HepG2 (cell line): ENCODE measurements around the gene ARPC1B. TPM values are rescaled to one million over a fixed set of nuclear protein-coding genes. Genes with fewer than 3 reads are reported as not detected.

ENCODE experiments used
- ATF4 ChIP-seq, 2 experiments: fragments of 450-650 bp in 1 of 2; sonication (generic) in 1 of 2; formaldehyde crosslinking; IDR thresholded peaks; 2 replicates each; pipeline versions ENCODE4 v1.5.0 to v1.8.0; 2020 to 2022; ENCODE audit warnings: mild to moderate bottlenecking in 1 of 2, missing genetic modification reagents in 1 of 2
- FOXA1 ChIP-seq, 2 experiments: fragments of 450-650 bp in 1 of 2; sonication (generic) in 1 of 2; formaldehyde crosslinking in 1 of 2; IDR thresholded peaks; 2 replicates each; pipeline versions ENCODE4 v1.4.0 to v1.6.1; 2016 to 2020; ENCODE audit warnings: missing genetic modification reagents in 1 of 2
- GPN1 ChIP-seq: sonication (generic); formaldehyde crosslinking; IDR thresholded peaks from 2 replicates; pipeline ENCODE4 v1.5.1; 2020; ENCODE audit warnings: missing genetic modification reagents, borderline replicate concordance
- HIC2 ChIP-seq: sonication (generic); formaldehyde crosslinking; IDR thresholded peaks from 2 replicates; pipeline ENCODE4 v1.9.0; 2022; ENCODE audit warnings: low read depth, missing genetic modification reagents
- MEIS2 ChIP-seq: sonication (generic); formaldehyde crosslinking; IDR thresholded peaks from 2 replicates; pipeline ENCODE4 v1.9.0; 2021; ENCODE audit warnings: mild to moderate bottlenecking, missing genetic modification reagents
- SRSF9 ChIP-seq: fragments of 200-400 bp; formaldehyde crosslinking; IDR thresholded peaks from 2 replicates; pipeline ENCODE4 v1.6.1; 2018; ENCODE audit warnings: borderline replicate concordance, mild to moderate bottlenecking, low read depth, low read length; ENCODE audit not compliant: insufficient read depth, poor library complexity, severe bottlenecking
- TGIF2 ChIP-seq: IDR thresholded peaks from 2 replicates; pipeline ENCODE4 v1.6.1; 2016; ENCODE audit warnings: control low read depth, missing compliant biosample characterization
- ZNF263 ChIP-seq: sonication (generic); formaldehyde crosslinking; IDR thresholded peaks from 2 replicates; pipeline ENCODE4 v1.4.0; 2020; ENCODE audit warnings: missing genetic modification reagents
- ZNF296 ChIP-seq: sonication (generic); formaldehyde crosslinking; conservative IDR thresholded peaks from 2 replicates; pipeline ENCODE4 v1.5.0; 2020; ENCODE audit warnings: mild to moderate bottlenecking, missing genetic modification reagents
- ZNF557 ChIP-seq: sonication (generic); formaldehyde crosslinking; IDR thresholded peaks from 2 replicates; pipeline ENCODE4 v1.4.0; 2020; ENCODE audit warnings: missing genetic modification reagents
- ZNF577 ChIP-seq: sonication (generic); formaldehyde crosslinking; IDR thresholded peaks from 2 replicates; pipeline ENCODE4 v1.4.0; 2020; ENCODE audit warnings: mild to moderate bottlenecking, low read depth, missing genetic modification reagents, borderline replicate concordance
- ZNF615 ChIP-seq: sonication (generic); formaldehyde crosslinking; IDR thresholded peaks from 2 replicates; pipeline ENCODE4 v1.5.0; 2020; ENCODE audit warnings: mild to moderate bottlenecking, missing genetic modification reagents, borderline replicate concordance
- ZNF740 ChIP-seq: sonication (generic); formaldehyde crosslinking; IDR thresholded peaks from 2 replicates; pipeline ENCODE4 v1.4.0; 2020; ENCODE audit warnings: missing genetic modification reagents
- polyA plus RNA-seq, 8 experiments: library from polyadenylated mRNA; depleted of rRNA in 3 of 8; stranded (reverse) in 7 of 8; unstranded in 1 of 8; fragments of >200 nt; fragmentation: Illumina TruSeq in 4 of 8; extraction: Trizol in 4 of 8; gene quantifications; 2 replicates each; pipeline versions ENCODE4 v1.2.1 to v1.2.3, GENCODE V29; 2011 to 2016; ENCODE audit warnings: low read depth in 4 of 8, missing spikeins in 1 of 8, mixed read lengths in 1 of 8; ENCODE audit not compliant: insufficient read depth in 1 of 8
- total RNA-seq, 5 experiments: library from RNA; depleted of rRNA; stranded (reverse); fragments of >200 nt; fragmentation: Illumina TruSeq; extraction: Trizol; gene quantifications; 2 replicates each; pipeline ENCODE4 v1.2.3, GENCODE V29; 2016; ENCODE audit warnings: low read depth in 1 of 5
- TF ChIP-seq, protein P1 (sequence below): sonication (generic); formaldehyde crosslinking; IDR thresholded peaks from 2 replicates; pipeline ENCODE4 v1.5.0; 2020; ENCODE audit warnings: mild to moderate bottlenecking, missing genetic modification reagents, borderline replicate concordance
- TF ChIP-seq, protein P2 (sequence below): sonication (generic); formaldehyde crosslinking; IDR thresholded peaks from 2 replicates; pipeline ENCODE4 v1.4.0; 2020; ENCODE audit warnings: missing genetic modification reagents

The ARPC1B gene
- total and polyA plus RNA-seq, 2 of the 13 experiments (the other 11 are each of a cell fraction or from before 2014, with no cell fraction given): 72.9 to 89.1 TPM

GRCh38 chr7:99375070-99375807 is 709 bp downstream of the ARPC1B start (continued):
- TF ChIP-seq GPN1 (CRISPR knock-in tag) (no peak), FOXA1 (IDR thresholded peaks at IDR 0.05) (no peak), FOXA1 (CRISPR knock-in tag; IDR thresholded peaks at IDR 0.05) (no peak), ZNF740 (CRISPR knock-in tag) (no peak), ZNF557 (CRISPR knock-in tag) (no peak), ATF4 (CRISPR knock-in tag; IDR thresholded peaks at IDR 0.05) (no peak), MEIS2 (CRISPR knock-in tag) (no peak), HIC2 (CRISPR knock-in tag) (peak; percentile 38), ZNF577 (CRISPR knock-in tag) (no peak), ZNF615 (no peak), ZNF263 (no peak), SRSF9 (no peak), ZNF296 (CRISPR knock-in tag) (no peak), TGIF2 (CRISPR knock-in tag) (no peak)
- TF ChIP-seq, protein P1, sequence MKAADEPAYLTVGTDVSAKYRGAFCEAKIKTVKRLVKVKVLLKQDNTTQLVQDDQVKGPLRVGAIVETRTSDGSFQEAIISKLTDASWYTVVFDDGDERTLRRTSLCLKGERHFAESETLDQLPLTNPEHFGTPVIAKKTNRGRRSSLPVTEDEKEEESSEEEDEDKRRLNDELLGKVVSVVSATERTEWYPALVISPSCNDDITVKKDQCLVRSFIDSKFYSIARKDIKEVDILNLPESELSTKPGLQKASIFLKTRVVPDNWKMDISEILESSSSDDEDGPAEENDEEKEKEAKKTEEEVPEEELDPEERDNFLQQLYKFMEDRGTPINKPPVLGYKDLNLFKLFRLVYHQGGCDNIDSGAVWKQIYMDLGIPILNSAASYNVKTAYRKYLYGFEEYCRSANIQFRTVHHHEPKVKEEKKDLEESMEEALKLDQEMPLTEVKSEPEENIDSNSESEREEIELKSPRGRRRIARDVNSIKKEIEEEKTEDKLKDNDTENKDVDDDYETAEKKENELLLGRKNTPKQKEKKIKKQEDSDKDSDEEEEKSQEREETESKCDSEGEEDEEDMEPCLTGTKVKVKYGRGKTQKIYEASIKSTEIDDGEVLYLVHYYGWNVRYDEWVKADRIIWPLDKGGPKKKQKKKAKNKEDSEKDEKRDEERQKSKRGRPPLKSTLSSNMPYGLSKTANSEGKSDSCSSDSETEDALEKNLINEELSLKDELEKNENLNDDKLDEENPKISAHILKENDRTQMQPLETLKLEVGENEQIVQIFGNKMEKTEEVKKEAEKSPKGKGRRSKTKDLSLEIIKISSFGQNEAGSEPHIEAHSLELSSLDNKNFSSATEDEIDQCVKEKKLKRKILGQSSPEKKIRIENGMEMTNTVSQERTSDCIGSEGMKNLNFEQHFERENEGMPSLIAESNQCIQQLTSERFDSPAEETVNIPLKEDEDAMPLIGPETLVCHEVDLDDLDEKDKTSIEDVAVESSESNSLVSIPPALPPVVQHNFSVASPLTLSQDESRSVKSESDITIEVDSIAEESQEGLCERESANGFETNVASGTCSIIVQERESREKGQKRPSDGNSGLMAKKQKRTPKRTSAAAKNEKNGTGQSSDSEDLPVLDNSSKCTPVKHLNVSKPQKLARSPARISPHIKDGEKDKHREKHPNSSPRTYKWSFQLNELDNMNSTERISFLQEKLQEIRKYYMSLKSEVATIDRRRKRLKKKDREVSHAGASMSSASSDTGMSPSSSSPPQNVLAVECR (CRISPR knock-in tag): peak; percentile 64; the same call in 1 of the 2 replicates
- TF ChIP-seq, protein P2, sequence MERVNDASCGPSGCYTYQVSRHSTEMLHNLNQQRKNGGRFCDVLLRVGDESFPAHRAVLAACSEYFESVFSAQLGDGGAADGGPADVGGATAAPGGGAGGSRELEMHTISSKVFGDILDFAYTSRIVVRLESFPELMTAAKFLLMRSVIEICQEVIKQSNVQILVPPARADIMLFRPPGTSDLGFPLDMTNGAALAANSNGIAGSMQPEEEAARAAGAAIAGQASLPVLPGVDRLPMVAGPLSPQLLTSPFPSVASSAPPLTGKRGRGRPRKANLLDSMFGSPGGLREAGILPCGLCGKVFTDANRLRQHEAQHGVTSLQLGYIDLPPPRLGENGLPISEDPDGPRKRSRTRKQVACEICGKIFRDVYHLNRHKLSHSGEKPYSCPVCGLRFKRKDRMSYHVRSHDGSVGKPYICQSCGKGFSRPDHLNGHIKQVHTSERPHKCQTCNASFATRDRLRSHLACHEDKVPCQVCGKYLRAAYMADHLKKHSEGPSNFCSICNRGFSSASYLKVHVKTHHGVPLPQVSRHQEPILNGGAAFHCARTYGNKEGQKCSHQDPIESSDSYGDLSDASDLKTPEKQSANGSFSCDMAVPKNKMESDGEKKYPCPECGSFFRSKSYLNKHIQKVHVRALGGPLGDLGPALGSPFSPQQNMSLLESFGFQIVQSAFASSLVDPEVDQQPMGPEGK: peak; percentile 92
